22Rv1 (cell line): ENCODE data around the gene PDE8A.

Experiments
- CTCF ChIP-seq: fragments of 450-650 bp; IDR thresholded peaks from 2 replicates; pipeline ENCODE4 v1.5.1; 2017; ENCODE audit warnings: mild to moderate bottlenecking
- ZFX ChIP-seq: fragments of 450-650 bp; IDR thresholded peaks from 2 replicates; pipeline ENCODE4 v1.6.1; 2017; ENCODE audit warnings: antibody characterized with exemption, borderline replicate concordance

GRCh38 chr15:85014932-85015331, 33.3 kb downstream of the PDE8A start:
- TF ChIP-seq CTCF (no peak), ZFX (no peak)
